HEK293T (cell line): ENCODE measurements around the gene CDK5.

Experiments
- ARNT ChIP-seq: fragments of 450-650 bp; IDR thresholded peaks from 2 replicates; pipeline ENCODE4 v1.6.1; 2017; ENCODE audit warnings: mild to moderate bottlenecking
- BHLHE40 ChIP-seq: fragments of 450-650 bp; IDR thresholded peaks from 2 replicates; pipeline ENCODE4 v1.6.1; 2016; ENCODE audit warnings: mild to moderate bottlenecking, moderate library complexity, borderline replicate concordance
- FOXK2 ChIP-seq: fragments of 450-650 bp; IDR thresholded peaks from 2 replicates; pipeline ENCODE4 v1.6.1; 2016; ENCODE audit warnings: mild to moderate bottlenecking
- FOXM1 ChIP-seq: fragments of 450-650 bp; IDR thresholded peaks from 2 replicates; pipeline ENCODE4 v1.6.1; 2017; ENCODE audit warnings: mild to moderate bottlenecking, borderline replicate concordance
- L3MBTL2 ChIP-seq: fragments of 450-650 bp; conservative IDR thresholded peaks from 2 replicates; pipeline ENCODE4 v1.6.1; 2016; ENCODE audit warnings: mild to moderate bottlenecking
- NFRKB ChIP-seq: fragments of 450-650 bp; IDR thresholded peaks from 2 replicates; pipeline ENCODE4 v1.6.1; 2016; ENCODE audit warnings: mild to moderate bottlenecking, moderate library complexity
- SP1 ChIP-seq: fragments of 450-650 bp; IDR thresholded peaks from 2 replicates; pipeline ENCODE4 v1.6.1; 2017
- SUZ12 ChIP-seq: fragments of 450-650 bp; IDR thresholded peaks from 2 replicates; pipeline ENCODE4 v1.6.1; 2016; ENCODE audit warnings: mild to moderate bottlenecking
- TARDBP ChIP-seq: fragments of 450-650 bp; IDR thresholded peaks from 2 replicates; pipeline ENCODE4 v1.6.1; 2016

- TF ChIP-seq L3MBTL2 (no peak), NFRKB (no peak), FOXM1 (no peak), SUZ12 (no peak), BHLHE40 (no peak), SP1 (no peak), ARNT (no peak), FOXK2 (no peak), TARDBP (no peak)
Measured at GRCh38 chr7:151062111-151062398, 4.4 kb upstream of the CDK5 start.
